HG02623 (cell line): Measurements from ENCODE around the gene PUM1.

Experiments
- ATAC-seq: cut with Tn5 transposase; IDR thresholded peaks from one replicate; pipeline ENCODE4 v1.9.1; 2021; ENCODE audit warnings: moderate library complexity; ENCODE audit not compliant: unreplicated experiment

Gene PUM1

GRCh38 chr1:30908316-30908695 lies 157.2 kb downstream of the PUM1 start:
- no peak for ATAC-seq

DNA sequence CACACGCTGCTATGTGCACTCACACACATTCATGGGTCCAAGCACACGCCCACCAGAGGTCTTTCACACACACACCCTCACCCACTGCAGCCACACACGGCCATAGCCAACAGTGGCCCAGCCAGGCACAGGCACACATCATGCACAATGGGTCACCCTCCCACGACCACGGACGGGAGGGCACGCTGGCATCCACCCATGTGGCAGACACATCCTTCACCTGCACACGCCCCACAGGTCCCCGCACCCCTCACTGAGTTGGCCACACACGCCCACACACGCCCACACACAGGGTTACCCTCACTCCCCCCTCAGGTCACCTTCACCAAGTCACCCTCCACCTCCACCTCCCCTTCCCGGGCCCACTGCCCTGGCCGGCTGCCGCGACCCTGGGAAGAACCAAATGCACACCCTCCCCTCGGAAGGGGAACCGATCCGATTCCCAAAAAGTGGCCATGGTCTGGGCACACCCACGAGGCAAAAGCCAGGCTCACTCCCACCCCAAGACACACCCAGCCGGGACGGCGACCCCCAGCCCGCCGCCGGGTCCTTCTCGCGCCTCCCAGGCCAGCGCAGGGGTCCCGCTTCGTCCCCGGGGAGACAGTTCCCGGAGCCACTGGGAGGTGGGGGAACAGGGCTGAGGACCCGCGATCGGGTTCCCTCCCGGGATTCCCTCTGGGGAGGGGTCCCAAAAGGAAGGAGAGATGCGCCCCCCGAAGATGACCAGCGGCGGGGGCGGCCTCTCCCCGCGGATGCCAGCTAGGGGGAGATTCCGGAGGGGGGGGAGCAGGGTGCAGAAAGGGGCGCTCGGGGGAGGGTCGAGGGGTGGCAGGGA lies 157.8 kb downstream of the PUM1 start:
- ATAC-seq: no peak

- no peak for ATAC-seq
Measured at GRCh38 chr1:30906631-30907441, 158.7 kb downstream of the PUM1 start.

GRCh38 chr1:30905916-30906620 lies 159.4 kb downstream of the PUM1 start:
- ATAC-seq: no peak

DNA sequence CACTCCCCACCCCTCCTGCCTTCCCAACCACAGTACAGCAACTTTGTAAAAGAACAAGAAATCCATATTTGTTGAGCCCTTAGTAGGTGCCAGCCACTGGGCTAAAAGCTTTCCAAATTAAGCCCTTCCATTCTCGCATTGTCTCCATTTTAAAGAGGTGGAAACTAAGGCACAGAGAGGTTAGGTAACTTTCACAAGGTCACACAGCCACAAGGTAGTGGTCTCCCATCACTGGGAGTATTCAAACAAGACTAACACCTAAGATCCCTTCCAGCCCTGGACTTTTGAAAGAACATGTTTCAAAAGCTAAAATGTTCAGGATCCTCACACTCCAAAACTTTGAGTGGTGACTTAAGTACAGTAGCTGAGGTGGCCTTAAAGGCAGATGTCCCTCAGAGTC lies 160.1 kb downstream of the PUM1 start:
- no peak for ATAC-seq

DNA sequence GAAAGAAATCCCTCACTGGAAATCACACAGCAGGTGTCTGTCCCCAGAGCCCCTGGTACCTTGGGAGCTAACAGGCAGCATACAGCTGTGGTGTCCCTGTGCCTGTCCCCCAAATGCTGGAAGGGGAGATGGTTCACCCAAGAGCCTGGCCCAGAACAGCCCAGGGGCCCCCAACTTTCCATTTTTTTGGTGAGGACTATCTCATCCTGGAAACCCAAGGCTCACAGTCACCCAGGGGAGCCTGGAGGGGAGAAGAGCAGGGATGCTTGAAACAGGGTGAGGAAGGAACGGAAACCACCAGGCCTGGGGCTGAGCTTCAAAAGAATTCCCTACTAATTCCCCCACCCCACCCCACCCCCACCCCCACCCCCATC lies 160.6 kb downstream of the PUM1 start:
- no peak for ATAC-seq

DNA sequence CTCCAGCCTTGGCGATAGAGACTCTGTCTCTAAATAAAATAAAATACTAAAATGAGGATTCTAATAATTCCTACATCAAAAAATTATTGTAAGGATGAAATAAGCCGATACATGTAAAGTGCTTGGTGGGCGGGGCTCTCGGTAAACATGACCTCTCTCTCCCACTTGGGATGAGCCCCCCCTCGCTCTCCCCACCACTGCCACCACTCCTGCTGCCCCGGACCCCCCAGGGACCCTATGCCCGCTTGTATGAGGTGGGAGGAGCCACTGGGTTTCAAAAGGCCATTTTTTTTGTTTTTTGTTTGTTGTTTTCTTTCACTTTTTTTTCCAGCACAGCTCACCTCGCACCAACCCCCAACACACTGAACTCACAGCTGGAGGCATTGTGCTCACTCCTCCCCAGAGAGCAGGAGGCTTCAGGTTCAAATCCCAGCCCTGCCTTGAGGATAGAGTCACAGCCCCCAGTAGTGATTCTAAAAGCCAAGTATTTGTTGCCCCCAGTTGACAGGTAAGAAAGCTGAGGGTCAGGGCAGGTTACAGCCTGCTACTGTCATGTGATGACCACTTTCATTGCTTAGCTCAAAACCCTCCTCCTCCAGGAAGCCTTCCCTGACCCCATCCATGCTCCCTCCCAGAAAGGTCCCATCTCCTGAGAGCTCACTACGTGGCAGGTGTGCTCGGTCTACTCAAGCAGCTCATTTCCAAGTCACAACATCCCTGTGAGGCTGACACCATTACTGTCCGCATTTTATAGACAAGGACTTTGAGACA lies 161.1 kb downstream of the PUM1 start:
- ATAC-seq: no peak

DNA sequence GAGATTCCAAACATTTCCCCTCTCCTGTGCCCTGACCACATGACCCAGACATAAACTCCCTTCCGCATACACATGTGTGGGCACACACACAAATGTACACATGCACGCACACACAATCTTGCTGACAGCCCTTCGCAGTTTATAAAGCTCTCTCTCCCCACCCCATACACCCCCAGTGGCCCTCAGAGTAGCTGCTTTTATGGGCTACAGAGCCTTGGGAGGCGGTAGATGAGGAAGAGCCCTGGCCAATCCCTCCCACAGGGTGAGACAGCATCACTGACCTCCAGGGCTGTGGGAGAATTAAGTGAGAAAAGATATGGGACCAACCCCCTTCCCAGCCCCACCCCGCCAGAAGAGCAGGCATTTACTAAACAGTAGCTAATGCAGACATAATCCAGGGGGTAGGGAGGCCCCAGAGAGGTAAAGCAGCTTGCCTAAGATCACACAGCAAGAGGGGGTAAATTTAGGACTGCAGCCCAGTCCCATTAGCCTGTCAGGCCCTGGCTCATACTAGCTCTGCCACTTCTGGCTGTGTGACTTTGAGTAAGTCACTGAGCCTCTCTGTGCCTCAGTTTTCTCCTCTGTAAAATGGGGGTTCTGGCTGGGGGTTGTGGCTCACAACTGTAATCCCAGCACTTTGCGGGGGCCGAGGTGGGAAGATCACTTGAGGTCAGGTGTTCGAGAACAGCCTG lies 162.0 kb downstream of the PUM1 start:
- ATAC-seq: no peak

DNA sequence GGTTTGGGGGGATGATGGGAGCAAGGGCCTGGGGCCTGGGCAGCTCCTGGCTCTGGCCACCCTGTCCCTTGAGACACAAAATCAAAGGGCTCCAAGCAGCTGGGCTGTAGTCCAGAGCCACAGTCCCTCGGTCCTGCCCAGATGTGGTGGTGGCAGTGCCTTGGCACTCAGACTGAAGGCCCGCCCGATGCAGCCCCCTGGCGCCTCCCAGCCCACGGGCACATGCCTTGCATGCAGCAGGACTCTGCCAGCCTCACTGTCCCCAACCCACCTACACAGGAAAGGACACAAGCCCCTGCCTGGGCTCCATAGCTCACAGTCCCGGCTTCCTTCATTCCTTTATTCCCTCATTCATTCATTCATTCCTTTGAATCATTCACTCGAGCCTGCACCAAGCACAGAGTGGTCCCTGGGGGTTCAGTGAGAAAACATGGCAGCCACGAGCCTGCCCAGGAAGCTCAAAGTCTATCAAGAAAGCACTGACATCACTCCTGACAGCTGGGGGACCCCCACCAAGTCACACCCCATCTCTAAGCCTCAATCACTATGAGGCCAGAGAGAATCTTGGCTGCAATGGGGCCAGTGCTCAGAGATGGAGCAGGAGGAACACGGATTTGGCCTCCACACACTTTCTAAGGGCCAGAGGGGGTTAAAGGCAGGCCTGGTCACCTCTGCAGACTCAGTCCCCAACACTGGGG lies 162.8 kb downstream of the PUM1 start:
- ATAC-seq: no peak

GRCh38 chr1:30901798-30902581 lies 163.5 kb downstream of the PUM1 start:
- no peak for ATAC-seq

- ATAC-seq: no peak
Measured at GRCh38 chr1:30900931-30901560, 164.5 kb downstream of the PUM1 start.

DNA sequence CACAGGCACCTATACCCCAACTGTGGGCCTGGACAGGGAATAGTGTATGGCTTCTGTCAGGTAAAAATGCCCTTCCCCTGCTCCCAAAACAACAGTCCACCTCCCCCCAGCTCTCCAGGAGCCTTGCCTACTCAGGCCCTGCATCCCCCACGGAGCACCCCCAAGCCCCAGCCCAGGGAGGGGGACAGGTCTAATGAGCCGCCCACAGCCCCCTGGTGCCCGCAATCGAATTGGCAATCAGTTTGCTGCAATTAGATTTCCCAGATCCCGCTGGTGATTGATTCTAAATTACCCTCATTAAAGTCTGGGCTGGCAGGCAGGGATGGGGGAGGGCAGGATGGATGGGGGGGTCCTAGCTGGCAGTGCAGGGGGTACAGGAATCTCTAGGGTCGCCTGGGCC lies 165.0 kb downstream of the PUM1 start:
- ATAC-seq: no peak

GRCh38 chr1:30899577-30900389 lies 165.7 kb downstream of the PUM1 start:
- no peak for ATAC-seq

DNA sequence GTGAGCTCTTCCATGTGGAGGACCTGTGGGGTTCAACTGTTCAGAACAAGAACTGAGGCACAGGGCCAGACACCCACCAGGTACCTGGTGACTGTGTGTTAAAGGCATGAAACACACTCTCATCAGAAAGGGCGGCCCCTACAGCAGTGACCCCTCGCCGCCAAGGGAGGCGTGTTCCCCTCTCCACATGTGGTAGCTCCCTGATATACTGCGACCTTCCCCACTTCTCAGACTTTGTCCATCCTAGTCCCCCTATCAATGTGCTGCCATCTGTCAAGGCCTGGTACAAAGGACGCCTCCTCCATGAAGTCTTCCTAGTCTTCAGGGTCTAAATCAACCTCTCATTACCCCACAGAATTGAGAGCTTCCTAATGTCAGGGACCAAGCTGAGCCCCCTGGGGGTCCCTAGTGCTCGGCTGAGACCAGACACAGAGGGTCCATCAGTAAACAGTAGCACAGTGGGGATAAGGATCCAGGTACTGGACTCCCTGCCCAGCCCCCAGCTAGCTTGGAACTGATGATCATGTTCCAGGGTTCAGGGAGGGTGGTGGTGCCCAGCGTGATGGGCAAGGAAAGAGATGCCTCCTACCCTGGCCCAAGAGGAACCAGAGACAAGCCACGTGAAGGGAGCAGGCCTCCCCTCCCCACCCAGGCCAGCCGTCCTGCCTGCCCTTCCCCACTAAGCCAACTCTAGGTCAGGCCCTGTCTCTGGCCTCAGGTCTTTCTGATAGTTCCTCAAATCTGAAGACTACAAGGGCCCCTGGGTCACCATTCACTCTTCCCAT lies 167.3 kb downstream of the PUM1 start:
- ATAC-seq: no peak

DNA sequence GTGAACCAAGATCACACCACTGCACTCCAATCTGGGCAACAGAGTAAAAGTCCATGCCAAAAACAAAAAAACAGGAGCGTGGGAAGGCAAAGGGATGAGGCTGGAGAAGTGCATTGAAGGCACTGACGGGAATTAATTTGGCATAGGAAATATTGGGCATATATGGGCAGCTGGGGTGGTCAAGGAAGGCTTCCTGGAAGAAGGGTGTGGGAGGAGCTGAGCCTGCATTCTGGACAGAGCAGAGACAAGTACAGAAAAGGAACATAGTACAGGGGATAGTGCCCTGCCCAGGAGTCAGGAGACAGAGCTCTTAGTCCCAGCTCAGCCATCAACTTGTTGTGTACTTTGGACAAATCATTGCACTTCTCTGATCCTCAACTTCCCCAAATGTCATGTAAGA lies 168.6 kb downstream of the PUM1 start:
- ATAC-seq: no peak

- ATAC-seq: no peak
Measured at GRCh38 chr1:30895944-30896660, 169.4 kb downstream of the PUM1 start.
